Mesothelial cell of epicardium (in vitro differentiated cells): ENCODE measurements around the gene GPC6. TPM values are rescaled to one million over a fixed set of nuclear protein-coding genes. Genes with fewer than 3 reads are reported as not detected.

Experiments
- DNase-seq, 2 experiments: peaks; one replicate each; pipeline ENCODE4 v3.0.0; 2021; ENCODE audit warnings: low spot score in 2 of 2; ENCODE audit not compliant: unreplicated experiment in 2 of 2
- H3K27ac Mint-ChIP-seq: 2 replicates; pipeline ENCODE4 v1.8.0; 2021; ENCODE audit warnings: mixed read lengths
- H3K27me3 Mint-ChIP-seq: 2 replicates; pipeline ENCODE4 v1.8.0; 2021; ENCODE audit warnings: low read depth, mixed read lengths
- H3K36me3 Mint-ChIP-seq: 2 replicates; pipeline ENCODE4 v1.8.0; 2021; ENCODE audit warnings: mixed read lengths
- H3K4me1 Mint-ChIP-seq: 2 replicates; pipeline ENCODE4 v1.8.0; 2021; ENCODE audit warnings: mixed read lengths
- H3K4me3 Mint-ChIP-seq: 2 replicates; pipeline ENCODE4 v1.8.0; 2021; ENCODE audit warnings: mild to moderate bottlenecking, moderate library complexity, mixed read lengths
- H3K9me3 Mint-ChIP-seq: 2 replicates; pipeline ENCODE4 v1.8.0; 2021; ENCODE audit warnings: mixed read lengths
- CTCF ChIP-seq: fragments of 200-600 bp; sonication (generic); IDR thresholded peaks from one replicate; pipeline ENCODE4 v1.5.0; 2021; ENCODE audit warnings: antibody characterized with exemption; ENCODE audit not compliant: unreplicated experiment
- total RNA-seq: library from RNA; stranded (reverse); gene quantifications from 3 replicates; pipeline ENCODE4 v1.2.1, GENCODE V29; 2021

The GPC6 gene
- total RNA-seq, 1 donor from 2014 or later, result 112 TPM

- peaks cover 45% of the 10 kb centered on the region for H3K4me1 Mint-ChIP-seq
- H3K27ac Mint-ChIP-seq, result peak overlapping the region; percentile 98
- H3K9me3 Mint-ChIP-seq, result peaks cover 5% of the 10 kb centered on the region
- peak overlapping the region; percentile 99 for H3K4me3 Mint-ChIP-seq
- TF ChIP-seq CTCF, result no peak
- DNase-seq, result no peak
- peaks cover 3% of the 10 kb centered on the region for H3K36me3 Mint-ChIP-seq
- no peaks in the 10 kb centered on the region for H3K27me3 Mint-ChIP-seq
Measured at GRCh38 chr13:93226065-93226622, 463 bp upstream of the GPC6 start.

- Mint-ChIP-seq H3K36me3 (peaks cover 3% of the 10 kb centered on the region), H3K27me3 (no peaks in the 10 kb centered on the region), H3K27ac (peak overlapping the region; percentile 98), H3K9me3 (peaks cover 5% of the 10 kb centered on the region), H3K4me3 (peak overlapping the region; percentile 99), H3K4me1 (peaks cover 56% of the 10 kb centered on the region)
- no peak for TF ChIP-seq CTCF
- peak in 1 of 2 experiments; percentile 67 for DNase-seq
Measured at GRCh38 chr13:93227280-93227877, 772 bp downstream of the GPC6 start.

GRCh38 chr13:93227878-93228642 is 1.5 kb downstream of the GPC6 start:
- Mint-ChIP-seq H3K36me3 (peaks cover 3% of the 10 kb centered on the region), H3K27ac (peak overlapping the region; percentile 98), H3K27me3 (no peaks in the 10 kb centered on the region), H3K4me3 (peak overlapping the region; percentile 99), H3K4me1 (peaks cover 61% of the 10 kb centered on the region), H3K9me3 (peaks cover 5% of the 10 kb centered on the region)
- TF ChIP-seq CTCF, result peak; percentile 64
- DNase-seq, result peak; percentile 49 to 80

GRCh38 chr13:93228643-93228937 is 2.0 kb downstream of the GPC6 start:
- no peaks in the 10 kb centered on the region for H3K27me3 Mint-ChIP-seq

GRCh38 chr13:93230261-93230855 is 3.8 kb downstream of the GPC6 start:
- H3K4me1 Mint-ChIP-seq, result peaks cover 64% of the 10 kb centered on the region
- no peaks in the 10 kb centered on the region for H3K9me3 Mint-ChIP-seq
- peak overlapping the region; percentile 99 for H3K4me3 Mint-ChIP-seq
- no peaks in the 10 kb centered on the region for H3K27me3 Mint-ChIP-seq
- TF ChIP-seq CTCF, result no peak
- H3K36me3 Mint-ChIP-seq, result peaks cover 10% of the 10 kb centered on the region
- H3K27ac Mint-ChIP-seq, result peak overlapping the region; percentile 98
- no peak for DNase-seq

More at GRCh38 chr13:93228643-93228937, 2.0 kb downstream of the GPC6 start:
- peak overlapping the region; percentile 99 for H3K4me3 Mint-ChIP-seq
- H3K4me1 Mint-ChIP-seq, result peaks cover 65% of the 10 kb centered on the region
- TF ChIP-seq CTCF, result no peak
- H3K27ac Mint-ChIP-seq, result peak overlapping the region; percentile 98
- no peak for DNase-seq
- peaks cover 5% of the 10 kb centered on the region for H3K9me3 Mint-ChIP-seq
- peaks cover 6% of the 10 kb centered on the region for H3K36me3 Mint-ChIP-seq
